ENCODE results near the gene PCDHA7.
"Not testable (repeated sequence)": the region's sequence is repeated elsewhere in the genome, so short reads cannot be mapped to it uniquely, and the experiment has no call there.

Gene PCDHA7

GRCh38 chr5:140822969-140823368 lies 11.1 kb upstream of the PCDHA7 start:
- not testable (repeated sequence) for DNase-seq (ENCODE audit: low read depth in 2 of 2)

GRCh38 chr5:140823475-140823874 lies 10.6 kb upstream of the PCDHA7 start:
- no peak for DNase-seq (ENCODE audit: low read depth in 2 of 2)

- DNase-seq (ENCODE audit: low read depth in 2 of 2) = no peak
Measured at GRCh38 chr5:140827704-140828361, 6.2 kb upstream of the PCDHA7 start, which contains the start of gene PCDHA6. PCDHA6 (plus strand) TSS chr5:140827960; CDS start chr5:140828092, 132 bp downstream.

GRCh38 chr5:140828362-140828737 lies 5.7 kb upstream of the PCDHA7 start:
- no peak for DNase-seq (ENCODE audit: low read depth in 2 of 2)

- DNase-seq (ENCODE audit: low read depth in 2 of 2) = not testable (repeated sequence)
Measured at GRCh38 chr5:140829511-140830501, 4.3 kb upstream of the PCDHA7 start.

- DNase-seq (ENCODE audit: low read depth in 2 of 2) = not testable (repeated sequence)
Measured at GRCh38 chr5:140834439-140835008, 455 bp downstream of the PCDHA7 start.

GRCh38 chr5:140835622-140836510 lies 1.8 kb downstream of the PCDHA7 start:
- no peak for DNase-seq (ENCODE audit: low read depth in 2 of 2)

GRCh38 chr5:140840978-140841962 lies 7.2 kb downstream of the PCDHA7 start, which contains the start of gene PCDHA8:
PCDHA8 (plus strand) TSS chr5:140841187; CDS start chr5:140841322, 135 bp downstream.
- DNase-seq (ENCODE audit: low read depth in 2 of 2) = no peak

- DNase-seq (ENCODE audit: low read depth in 2 of 2) = no peak
Measured at GRCh38 chr5:140842798-140843733, 9.0 kb downstream of the PCDHA7 start.

GRCh38 chr5:140848139-140849102 lies 14.4 kb downstream of the PCDHA7 start, which contains the start of gene PCDHA9:
PCDHA9 (plus strand) TSS chr5:140848382; CDS start chr5:140848496, 114 bp downstream.
- DNase-seq (ENCODE audit: low read depth in 2 of 2) = not testable (repeated sequence)

GRCh38 chr5:140849831-140850634 lies 16.0 kb downstream of the PCDHA7 start:
- not testable (repeated sequence) for DNase-seq (ENCODE audit: low read depth in 2 of 2)

- DNase-seq (ENCODE audit: low read depth in 2 of 2) = no peak
Measured at GRCh38 chr5:140855772-140856674, 22.0 kb downstream of the PCDHA7 start, which contains the start of gene PCDHA10. PCDHA10 (plus strand) TSS chr5:140855897; CDS start chr5:140856049, 152 bp downstream.

- no peak for DNase-seq (ENCODE audit: low read depth in 2 of 2)
Measured at GRCh38 chr5:140857177-140857986, 23.3 kb downstream of the PCDHA7 start.

GRCh38 chr5:140857987-140858240 lies 23.8 kb downstream of the PCDHA7 start:
- no peak for DNase-seq (ENCODE audit: low read depth in 2 of 2)
